Measurements from ENCODE around the gene FBXL17.

FBXL17 gene

GRCh38 chr5:108381954-108382783 lies at the start of gene FBXL17 (continued):
- no peak; the same call in 1 of the 2 replicates for TF ChIP-seq ZNF76 (tag by site-specific recombination; IDR thresholded peaks at IDR 0.05; ENCODE audit: borderline replicate concordance, low read depth)
- no peak for TF ChIP-seq KLF10 (tag by site-specific recombination; IDR thresholded peaks at IDR 0.05)
- TF ChIP-seq KLF1 (tag by site-specific recombination; IDR thresholded peaks at IDR 0.05): peak; percentile 87
- no peak for TF ChIP-seq ZSCAN16 (tag by site-specific recombination; IDR thresholded peaks at IDR 0.05)

GRCh38 chr5:108430931-108431608 lies 49.2 kb upstream of the FBXL17 start:
- Histone ChIP-seq H3K27ac (ENCODE audit: extremely low read depth, low read depth, low read length) (no peak overlapping the region), H3K4me3 (ENCODE audit: low read depth, low read length) (no peak overlapping the region), H3K9me3 (ENCODE audit: control insufficient read depth, insufficient read depth, low read depth, low read length) (no peaks in the 10 kb centered on the region), H3K36me3 (ENCODE audit: control insufficient read depth in 2 of 2, insufficient read depth in 1 of 2, low read length in 2 of 2) (no peaks in the 10 kb centered on the region), H3K4me1 (ENCODE audit: control insufficient read depth, insufficient read depth, low read length) (no peaks in the 10 kb centered on the region)
- TF ChIP-seq ZNF169 (tag by site-specific recombination; IDR thresholded peaks at IDR 0.05): no peak
- no peak for TF ChIP-seq WT1 (tag by site-specific recombination; IDR thresholded peaks at IDR 0.05)
- CTCF ChIA-PET: no interaction called here
- POLR2A ChIA-PET: no interaction called here

DNA sequence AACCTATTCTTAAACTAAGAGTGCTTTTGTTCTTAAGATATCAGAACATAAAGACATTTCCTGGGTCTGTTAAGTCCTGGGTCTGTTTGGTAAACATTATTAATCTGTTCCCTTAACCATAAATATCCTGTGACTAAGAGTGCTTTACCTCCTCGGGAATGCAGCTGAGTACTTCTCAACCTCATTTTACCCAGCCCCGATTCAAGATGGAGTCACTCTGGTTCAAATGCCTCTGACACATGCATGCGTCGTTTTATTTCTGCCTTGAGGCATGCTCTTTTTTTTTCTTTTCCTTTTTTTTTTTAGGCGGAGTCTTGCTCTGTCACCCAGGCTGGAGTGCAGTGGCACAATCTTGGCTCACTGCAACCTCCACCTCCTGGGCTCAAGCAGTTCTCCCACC lies 39.8 kb upstream of the FBXL17 start:
- no peaks in the 10 kb centered on the region for H3K9me3 ChIP-seq (ENCODE audit: control insufficient read depth, insufficient read depth, low read depth, low read length)
- no peak for TF ChIP-seq REPIN1 (tag by site-specific recombination; IDR thresholded peaks at IDR 0.05; ENCODE audit: low read depth)
- TF ChIP-seq, protein P1, sequence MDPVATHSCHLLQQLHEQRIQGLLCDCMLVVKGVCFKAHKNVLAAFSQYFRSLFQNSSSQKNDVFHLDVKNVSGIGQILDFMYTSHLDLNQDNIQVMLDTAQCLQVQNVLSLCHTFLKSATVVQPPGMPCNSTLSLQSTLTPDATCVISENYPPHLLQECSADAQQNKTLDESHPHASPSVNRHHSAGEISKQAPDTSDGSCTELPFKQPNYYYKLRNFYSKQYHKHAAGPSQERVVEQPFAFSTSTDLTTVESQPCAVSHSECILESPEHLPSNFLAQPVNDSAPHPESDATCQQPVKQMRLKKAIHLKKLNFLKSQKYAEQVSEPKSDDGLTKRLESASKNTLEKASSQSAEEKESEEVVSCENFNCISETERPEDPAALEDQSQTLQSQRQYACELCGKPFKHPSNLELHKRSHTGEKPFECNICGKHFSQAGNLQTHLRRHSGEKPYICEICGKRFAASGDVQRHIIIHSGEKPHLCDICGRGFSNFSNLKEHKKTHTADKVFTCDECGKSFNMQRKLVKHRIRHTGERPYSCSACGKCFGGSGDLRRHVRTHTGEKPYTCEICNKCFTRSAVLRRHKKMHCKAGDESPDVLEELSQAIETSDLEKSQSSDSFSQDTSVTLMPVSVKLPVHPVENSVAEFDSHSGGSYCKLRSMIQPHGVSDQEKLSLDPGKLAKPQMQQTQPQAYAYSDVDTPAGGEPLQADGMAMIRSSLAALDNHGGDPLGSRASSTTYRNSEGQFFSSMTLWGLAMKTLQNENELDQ (tag by site-specific recombination; IDR thresholded peaks at IDR 0.05; ENCODE audit: low read depth): no peak
- TF ChIP-seq ZNF350 (tag by site-specific recombination; IDR thresholded peaks at IDR 0.05): no peak
- TF ChIP-seq, protein P2, sequence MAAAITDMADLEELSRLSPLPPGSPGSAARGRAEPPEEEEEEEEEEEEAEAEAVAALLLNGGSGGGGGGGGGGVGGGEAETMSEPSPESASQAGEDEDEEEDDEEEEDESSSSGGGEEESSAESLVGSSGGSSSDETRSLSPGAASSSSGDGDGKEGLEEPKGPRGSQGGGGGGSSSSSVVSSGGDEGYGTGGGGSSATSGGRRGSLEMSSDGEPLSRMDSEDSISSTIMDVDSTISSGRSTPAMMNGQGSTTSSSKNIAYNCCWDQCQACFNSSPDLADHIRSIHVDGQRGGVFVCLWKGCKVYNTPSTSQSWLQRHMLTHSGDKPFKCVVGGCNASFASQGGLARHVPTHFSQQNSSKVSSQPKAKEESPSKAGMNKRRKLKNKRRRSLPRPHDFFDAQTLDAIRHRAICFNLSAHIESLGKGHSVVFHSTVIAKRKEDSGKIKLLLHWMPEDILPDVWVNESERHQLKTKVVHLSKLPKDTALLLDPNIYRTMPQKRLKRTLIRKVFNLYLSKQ (tag by site-specific recombination; IDR thresholded peaks at IDR 0.05; ENCODE audit: borderline replicate concordance): no peak
- no peak for TF ChIP-seq ZNF785 (tag by site-specific recombination; IDR thresholded peaks at IDR 0.05)
- TF ChIP-seq ZNF2 (tag by site-specific recombination; IDR thresholded peaks at IDR 0.05): no peak
- TF ChIP-seq ZBTB1 (tag by site-specific recombination; IDR thresholded peaks at IDR 0.05): no peak
- TF ChIP-seq ZBTB48 (tag by site-specific recombination; IDR thresholded peaks at IDR 0.05): no peak
- TF ChIP-seq ZNF16 (tag by site-specific recombination; IDR thresholded peaks at IDR 0.05; ENCODE audit: low read depth): no peak
- H3K27ac ChIP-seq (ENCODE audit: extremely low read depth, low read depth, low read length): no peak overlapping the region
- ChIA-PET POLR2A (interaction anchor here (0.8 kb wide), 1 partner anchor 39 kb away, joined by 3 read pairs; no protein-coding TSS in a partner anchor), CTCF (interaction anchor here (0.7 kb wide), 1 partner anchor 9 kb away, joined by 3 read pairs; no protein-coding TSS in a partner anchor)
- no peaks in the 10 kb centered on the region; the same call in 1 of the 2 replicates for H3K4me1 ChIP-seq (ENCODE audit: control insufficient read depth, insufficient read depth, low read length)
- no peaks in the 10 kb centered on the region for H3K36me3 ChIP-seq (ENCODE audit: control insufficient read depth in 2 of 2, insufficient read depth in 1 of 2, low read length in 2 of 2)
- no peak overlapping the region for H3K4me3 ChIP-seq (ENCODE audit: low read depth, low read length)

DNA sequence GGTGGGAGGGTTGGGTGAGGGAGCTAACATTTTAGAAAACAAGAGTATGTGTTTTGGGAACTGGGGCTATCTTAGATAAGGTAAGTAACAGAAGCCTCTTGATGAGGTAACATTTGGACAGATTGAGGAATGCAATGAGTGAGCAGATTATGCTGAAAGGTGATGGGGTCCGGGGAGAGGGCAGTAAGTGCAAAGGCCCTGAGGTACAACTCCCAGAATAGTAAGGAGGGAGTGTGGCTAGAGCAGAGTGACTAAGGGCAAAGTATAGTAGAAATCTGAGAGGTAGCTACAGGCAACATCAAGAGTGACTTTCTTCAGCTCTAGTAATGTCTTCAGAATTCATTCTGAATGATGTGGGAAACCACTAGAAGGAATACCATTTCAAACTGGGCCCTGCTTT lies 38.9 kb upstream of the FBXL17 start:
- TF ChIP-seq ZNF623 (tag by site-specific recombination; IDR thresholded peaks at IDR 0.05) (peak; percentile 68), ZNF184 (tag by site-specific recombination; IDR thresholded peaks at IDR 0.05) (no peak)
- H3K4me3 ChIP-seq (ENCODE audit: low read depth, low read length): no peak overlapping the region
- no peaks in the 10 kb centered on the region for H3K36me3 ChIP-seq (ENCODE audit: control insufficient read depth in 2 of 2, insufficient read depth in 1 of 2, low read length in 2 of 2)
- POLR2A ChIA-PET: no interaction called here
- no peak overlapping the region for H3K27ac ChIP-seq (ENCODE audit: extremely low read depth, low read depth, low read length)
- CTCF ChIA-PET: no interaction called here
- no peaks in the 10 kb centered on the region; the same call in 1 of the 2 replicates for H3K4me1 ChIP-seq (ENCODE audit: control insufficient read depth, insufficient read depth, low read length)
- H3K9me3 ChIP-seq (ENCODE audit: control insufficient read depth, insufficient read depth, low read depth, low read length): no peaks in the 10 kb centered on the region
